Esophagus squamous epithelium (tissue), 4 donors: ENCODE data around the gene ELFN2.

ENCODE experiments used
- POLR2A ChIP-seq, 4 donors: fragments of 450-650 bp; IDR thresholded peaks; one replicate each; pipeline ENCODE4 v1.6.1; 2017; ENCODE audit warnings: antibody characterized with exemption in 4 of 4, mild to moderate bottlenecking in 4 of 4, moderate library complexity in 3 of 4
- TF ChIP-seq, protein P1 (sequence below), 6 experiments: fragments of 450-650 bp in 4 of 6; fragments of 200-600 bp in 2 of 6; sonication (generic) in 2 of 6; IDR thresholded peaks; one replicate each; pipeline ENCODE4 v1.5.1; 2016 to 2019; ENCODE audit warnings: antibody characterized with exemption in 6 of 6, mild to moderate bottlenecking in 4 of 6, moderate library complexity in 4 of 6

DNA sequence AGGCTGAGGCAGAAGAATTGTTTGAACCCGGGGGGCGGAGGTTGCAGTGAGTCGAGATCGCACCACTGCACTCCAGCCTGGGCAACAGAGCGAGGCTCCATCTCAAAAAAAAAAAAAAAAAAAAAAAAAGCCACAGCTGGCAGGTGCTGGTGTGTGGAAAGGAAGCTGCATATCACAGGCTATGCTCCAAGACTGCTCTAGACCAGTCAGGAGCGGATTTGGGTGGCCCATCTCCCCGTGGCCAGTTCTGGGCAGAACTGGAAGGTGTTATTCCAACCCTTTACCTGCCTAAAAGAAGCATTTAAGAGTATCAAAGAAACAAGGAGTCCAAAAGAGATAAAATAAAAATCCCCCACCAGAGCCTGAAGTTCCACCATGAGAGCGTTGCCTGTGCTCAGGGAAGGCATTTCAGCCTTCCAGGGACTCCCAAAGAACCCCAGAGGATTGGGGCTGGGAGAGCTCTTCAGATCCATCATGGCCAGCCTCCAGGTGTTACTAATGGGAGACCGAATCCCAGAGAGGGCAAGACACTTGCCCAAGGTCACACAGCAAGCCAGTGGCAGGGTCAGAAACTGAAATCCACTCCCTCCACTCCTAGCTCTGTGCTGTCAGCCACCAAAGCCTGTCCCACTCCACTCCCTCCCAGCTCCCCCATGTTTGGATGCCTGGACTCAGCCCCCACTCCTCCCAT lies 44.6 kb upstream of the ELFN2 start:
- no peak for TF ChIP-seq POLR2A (IDR thresholded peaks at IDR 0.05)
- TF ChIP-seq, protein P1, sequence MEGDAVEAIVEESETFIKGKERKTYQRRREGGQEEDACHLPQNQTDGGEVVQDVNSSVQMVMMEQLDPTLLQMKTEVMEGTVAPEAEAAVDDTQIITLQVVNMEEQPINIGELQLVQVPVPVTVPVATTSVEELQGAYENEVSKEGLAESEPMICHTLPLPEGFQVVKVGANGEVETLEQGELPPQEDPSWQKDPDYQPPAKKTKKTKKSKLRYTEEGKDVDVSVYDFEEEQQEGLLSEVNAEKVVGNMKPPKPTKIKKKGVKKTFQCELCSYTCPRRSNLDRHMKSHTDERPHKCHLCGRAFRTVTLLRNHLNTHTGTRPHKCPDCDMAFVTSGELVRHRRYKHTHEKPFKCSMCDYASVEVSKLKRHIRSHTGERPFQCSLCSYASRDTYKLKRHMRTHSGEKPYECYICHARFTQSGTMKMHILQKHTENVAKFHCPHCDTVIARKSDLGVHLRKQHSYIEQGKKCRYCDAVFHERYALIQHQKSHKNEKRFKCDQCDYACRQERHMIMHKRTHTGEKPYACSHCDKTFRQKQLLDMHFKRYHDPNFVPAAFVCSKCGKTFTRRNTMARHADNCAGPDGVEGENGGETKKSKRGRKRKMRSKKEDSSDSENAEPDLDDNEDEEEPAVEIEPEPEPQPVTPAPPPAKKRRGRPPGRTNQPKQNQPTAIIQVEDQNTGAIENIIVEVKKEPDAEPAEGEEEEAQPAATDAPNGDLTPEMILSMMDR (IDR thresholded peaks at IDR 0.05): no peak
